Pancreas (tissue), 10 donors: ENCODE results near the gene PDE7B. TPM values are rescaled to one million over a fixed set of nuclear protein-coding genes. Genes with fewer than 3 reads are reported as not detected.
A peak's percentile ranks its signal among the peaks of the same experiment; 100 is the strongest.

Source experiments
- ATAC-seq, 4 donors: fragments of 200-7000 bp; cut with Tn5 transposase; one replicate each; pipeline versions ENCODE4 v1.8.0 to v1.9.1; 2020; ENCODE audit warnings: mild to moderate bottlenecking in 4 of 4, moderate library complexity in 4 of 4
- DNase-seq, 6 donors: peaks; one replicate each; pipeline ENCODE4 v3.0.0-alpha.2; 2020
- FAIRE-seq: peaks from 2 replicates; lab custom pipeline; 2012; peaks lifted over from hg19 to GRCh38; lab: Jason Lieb, UNC
- H3K27ac ChIP-seq, 4 donors: fragments of 200-600 bp; sonication (generic); 1 replicate in 3 of 4; 2 replicates in 1 of 4; pipeline versions ENCODE4 v1.5.0 to v1.8.0; 2020
- H3K27me3 ChIP-seq, 4 donors: fragments of 200-600 bp; one replicate each; pipeline ENCODE4 v1.8.0; 2021
- H3K36me3 ChIP-seq, 3 donors: fragments of 200-600 bp; sonication (generic) in 1 of 3; one replicate each; pipeline versions ENCODE4 v1.5.0 to v1.8.0; 2020 to 2021
- H3K4me1 ChIP-seq, 3 donors: fragments of 200-600 bp; one replicate each; pipeline ENCODE4 v1.8.0; 2021
- H3K4me3 ChIP-seq, 4 donors: fragments of 200-600 bp; sonication (generic) in 2 of 4; one replicate each; pipeline versions ENCODE4 v1.5.0 to v1.8.0; 2020 to 2021
- H3K9me3 ChIP-seq, 4 donors: fragments of 200-600 bp; one replicate each; pipeline ENCODE4 v1.8.0; 2021
- CTCF ChIP-seq, 4 donors: fragments of 200-600 bp; sonication (generic) in 3 of 4; IDR thresholded peaks; one replicate each; pipeline versions ENCODE4 v1.5.0 to v1.8.0; 2021; ENCODE audit warnings: antibody characterized with exemption in 4 of 4
- WGBS, 2 donors: extraction: QIAGEN DNeasy Blood & Tissue Kit; methylation state at CpG; one replicate each; pipeline ENCODE4 v1.1.7; 2013; 5-methylcytosine and 5-hydroxymethylcytosine counted together
- intact Hi-C, 3 donors: fragments of 100-400 bp; cut with DNase I; formaldehyde crosslinking; loops; one replicate each; pipeline versions ENCODE4 v1.11.1 to v1.14.2; 2022
- polyA plus RNA-seq, 2 donors: library from polyadenylated mRNA; stranded (reverse); fragments of 200-250 nt; gene quantifications; one replicate each; pipeline ENCODE4 v1.2.3, GENCODE V29; 2013
- total RNA-seq, 6 donors: library from RNA; stranded (reverse); fragmentation: NEBNext Ultra II Directional in 4 of 6; extraction: Animal tissue kit (Norgen Biotek cat#: 25700) in 4 of 6; gene quantifications; one replicate each; pipeline versions ENCODE4 v1.2.1 to v1.2.4, GENCODE V29; 2021 to 2023
- donor health status: healthy with polysubstance abuse.
- donor health status: DM: no; HTN: no; CAD: no; lungs with moderate emphysema.
- donor health status: DM: no; HTN: no; CAD: no.
- donor health status: control.
- donor health status: control.
- donor health status: Bipolar disorder and iron deficiency.
- donor health status: DM: yes; HTN: yes; CAD: no.
- donor health status: DM: no; HTN: no; CAD: no.
- donor health status: DM: no; HTN: no; CAD: no.
- donor health status: DM: yes; HTN: yes; CAD: no.

PDE7B gene
- total and polyA plus RNA-seq, 8 donors, result 0.38 to 1.7 (median 0.76) TPM

GRCh38 chr6:136129365-136129764, 277.9 kb downstream of the PDE7B start:
- no peaks in the 10 kb centered on the region for H3K27me3 ChIP-seq
- no peak overlapping the region for H3K4me3 ChIP-seq
- no peak for DNase-seq
- WGBS, 2 donors, result 52 to 59% methylated on average over 3 of the region's 3 CpGs
- H3K36me3 ChIP-seq, result no peaks in the 10 kb centered on the region
- intact Hi-C loops, result no loop called here
- H3K27ac ChIP-seq, result no peak overlapping the region
- H3K9me3 ChIP-seq, result no peaks in the 10 kb centered on the region
- no peaks in the 10 kb centered on the region for H3K4me1 ChIP-seq
- FAIRE-seq, result no peak
- no peak for TF ChIP-seq CTCF (IDR thresholded peaks at IDR 0.05)
- ATAC-seq, result no peak

GRCh38 chr6:136134268-136134667, 282.8 kb downstream of the PDE7B start:
- Histone ChIP-seq H3K4me1 (peaks cover 6 to 13% (median 7%) of the 10 kb centered on the region in 3 donors), H3K4me3 (no peak overlapping the region), H3K36me3 (no peaks in the 10 kb centered on the region), H3K27ac (no peak overlapping the region), H3K9me3 (no peaks in the 10 kb centered on the region), H3K27me3 (no peaks in the 10 kb centered on the region)
- intact Hi-C loops, result no loop called here
- TF ChIP-seq CTCF (IDR thresholded peaks at IDR 0.05), result no peak
- ATAC-seq (no peak), FAIRE-seq (no peak), DNase-seq (no peak)
- WGBS, 2 donors, result 70 to 76% methylated on average over 5 of the region's 5 CpGs

GRCh38 chr6:136134751-136135150, 283.2 kb downstream of the PDE7B start:
- intact Hi-C loops, result no loop called here
- ATAC-seq (no peak), DNase-seq (no peak), FAIRE-seq (no peak)
- 62 to 69% methylated on average over 3 of the region's 3 CpGs for WGBS, 2 donors
- H3K4me3 ChIP-seq, result no peak overlapping the region
- TF ChIP-seq CTCF (IDR thresholded peaks at IDR 0.05), result no peak
- no peaks in the 10 kb centered on the region for H3K9me3 ChIP-seq
- H3K27ac ChIP-seq, result no peak overlapping the region
- no peaks in the 10 kb centered on the region for H3K27me3 ChIP-seq
- no peaks in the 10 kb centered on the region for H3K36me3 ChIP-seq
- peaks cover 6 to 13% (median 7%) of the 10 kb centered on the region in 3 donors for H3K4me1 ChIP-seq

DNA sequence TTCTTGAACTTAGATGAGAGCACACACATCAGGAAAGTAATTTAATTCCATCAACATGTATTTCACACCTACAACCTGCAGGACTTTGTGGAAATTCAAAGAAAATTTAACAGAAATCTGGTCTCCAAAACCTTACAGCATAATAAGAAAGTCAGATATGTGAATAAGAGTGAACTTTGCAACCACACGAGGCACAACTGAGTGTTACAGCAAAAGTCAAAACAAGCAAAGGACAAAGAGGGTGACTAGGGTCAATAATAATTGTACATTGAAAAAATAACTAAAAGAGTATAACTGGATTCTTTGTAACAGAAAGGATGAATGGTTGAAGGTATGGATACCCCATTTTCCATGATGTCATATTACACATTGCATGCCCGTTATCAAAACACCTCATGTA, 284.8 kb downstream of the PDE7B start:
- no peak for ATAC-seq
- TF ChIP-seq CTCF (IDR thresholded peaks at IDR 0.05), result no peak
- FAIRE-seq, result no peak
- Histone ChIP-seq H3K27ac (no peak overlapping the region), H3K4me3 (no peak overlapping the region), H3K36me3 (no peaks in the 10 kb centered on the region), H3K27me3 (no peaks in the 10 kb centered on the region), H3K4me1 (peaks cover 6 to 13% (median 7%) of the 10 kb centered on the region in 3 donors), H3K9me3 (no peaks in the 10 kb centered on the region)
- no peak for DNase-seq
- WGBS, 2 donors, result 77 to 85% methylated on average over 2 of the region's 2 CpGs
- intact Hi-C loops, result no loop called here

GRCh38 chr6:136137008-136137692, 285.6 kb downstream of the PDE7B start:
- DNase-seq (no peak), ATAC-seq (peak; percentile 77 to 93 (median 92)), FAIRE-seq (no peak)
- Histone ChIP-seq H3K4me1 (peaks cover 6 to 13% (median 7%) of the 10 kb centered on the region in 3 donors), H3K9me3 (no peaks in the 10 kb centered on the region), H3K4me3 (no peak overlapping the region), H3K27me3 (no peaks in the 10 kb centered on the region), H3K27ac (peak overlapping the region in 1 of 4 donors; percentile 37), H3K36me3 (no peaks in the 10 kb centered on the region)
- no peak for TF ChIP-seq CTCF (IDR thresholded peaks at IDR 0.05)
- intact Hi-C loops, result no loop called here
- WGBS, 2 donors, result 19 to 25% methylated on average over 3 of the region's 3 CpGs
